NCI-H446 (cell line): Measurements from ENCODE around the gene NFKBIL1.
"Not testable (repeated sequence)": the region's sequence is repeated elsewhere in the genome, so short reads cannot be mapped to it uniquely, and the experiment has no call there.

Experiments
- DNase-seq, 2 experiments: peaks; one replicate each; lab custom pipeline; 2025; lab: John Stamatoyannopoulos, UW

Gene NFKBIL1

GRCh38 chr6:31580807-31581433 is 33.5 kb downstream of the NFKBIL1 start:
- peak; percentile 38 to 84 for DNase-seq

GRCh38 chr6:31581434-31582229 is 34.2 kb downstream of the NFKBIL1 start:
- no peak for DNase-seq

GRCh38 chr6:31582230-31582643 is 34.8 kb downstream of the NFKBIL1 start, which contains the start of gene LTB:
TSS of gene LTB (minus strand) at chr6:31582424. CDS start at chr6:31582417, 7 bp downstream.
- DNase-seq: no peak

- no peak for DNase-seq
Measured at GRCh38 chr6:31585491-31585890, 38.1 kb downstream of the NFKBIL1 start.

- no peak for DNase-seq
Measured at GRCh38 chr6:31586008-31586407, 38.6 kb downstream of the NFKBIL1 start, which contains the start of gene LST1. TSS of gene LST1 (plus strand) at chr6:31586277. CDS start at chr6:31587300, 1,023 bp downstream.

- DNase-seq: no peak
Measured at GRCh38 chr6:31586599-31587281, 39.3 kb downstream of the NFKBIL1 start.

GRCh38 chr6:31587791-31588777 is 40.7 kb downstream of the NFKBIL1 start:
- no peak for DNase-seq

GRCh38 chr6:31588871-31589650 is 41.7 kb downstream of the NFKBIL1 start:
- DNase-seq: no peak

GRCh38 chr6:31590691-31591090 is 43.3 kb downstream of the NFKBIL1 start:
- DNase-seq: not testable (repeated sequence)

GRCh38 chr6:31592396-31592771 is 45.0 kb downstream of the NFKBIL1 start:
- no peak for DNase-seq

GRCh38 chr6:31597006-31597405 is 49.6 kb downstream of the NFKBIL1 start:
- DNase-seq: peak in 1 of 2 experiments; percentile 36

- no peak for DNase-seq
Measured at GRCh38 chr6:31607317-31607716, 59.9 kb downstream of the NFKBIL1 start.
